GM13976 (cell line): ENCODE results near the gene REN.

Source experiments
- DNase-seq: peaks from one replicate; pipeline ENCODE4 v3.0.0; 2012; ENCODE audit warnings: low spot score
- in situ Hi-C: fragments of 300-500 bp; cut with MboI; formaldehyde crosslinking; loops from one replicate; pipeline ENCODE4 v1.12.0; 2022; ENCODE audit warnings: low sequenced_read_pairs, mixed read lengths, inconsistent platforms; ENCODE audit not compliant: unreplicated experiment
- TF ChIP-seq, protein P1 (sequence below): IDR thresholded peaks from 2 replicates; pipeline ENCODE4 v1.5.1; 2012; ENCODE audit warnings: borderline replicate concordance, mild to moderate bottlenecking; ENCODE audit not compliant: insufficient read depth; ENCODE audit errors: extremely low read depth, missing control alignments, control extremely low read depth

Gene REN

DNA sequence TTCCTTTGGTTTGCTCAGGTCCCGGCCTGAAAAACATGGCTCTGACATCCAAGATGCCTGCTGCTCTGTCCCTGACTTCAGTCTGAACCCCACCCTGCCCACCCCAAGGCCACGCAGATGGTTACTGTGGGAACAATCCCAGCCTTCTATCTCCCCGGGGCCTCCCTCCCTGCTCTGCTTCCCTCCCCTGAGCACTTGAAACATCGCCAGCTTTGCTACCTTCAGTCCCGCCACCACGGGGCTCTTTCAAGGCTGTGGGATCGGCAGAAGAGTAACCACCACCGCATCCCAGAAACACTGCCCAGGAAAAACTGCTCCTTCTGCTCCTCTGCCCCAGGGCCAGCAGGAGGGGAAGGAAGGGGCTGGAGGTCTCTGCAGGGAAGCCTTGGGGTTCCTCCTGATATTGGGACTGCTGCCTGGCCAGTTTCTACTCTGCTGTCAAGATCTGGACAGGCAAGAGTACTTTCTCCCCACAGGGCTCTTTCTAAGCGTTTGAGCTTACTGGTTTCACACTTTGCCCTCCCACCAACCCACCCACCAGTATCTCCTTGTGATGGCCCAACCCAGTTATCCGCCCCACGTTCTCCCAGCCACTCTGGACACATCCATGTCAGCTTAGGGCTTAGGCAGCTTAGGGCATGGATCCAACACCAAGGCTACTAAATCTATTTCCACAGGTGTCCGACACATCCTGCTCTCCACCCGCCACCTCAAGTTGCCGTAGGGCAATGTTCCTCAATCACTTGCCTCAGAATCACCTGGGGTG is 22.7 kb downstream of the REN start:
- no peak for DNase-seq
- in situ Hi-C loops: no loop called here
- TF ChIP-seq, protein P1, sequence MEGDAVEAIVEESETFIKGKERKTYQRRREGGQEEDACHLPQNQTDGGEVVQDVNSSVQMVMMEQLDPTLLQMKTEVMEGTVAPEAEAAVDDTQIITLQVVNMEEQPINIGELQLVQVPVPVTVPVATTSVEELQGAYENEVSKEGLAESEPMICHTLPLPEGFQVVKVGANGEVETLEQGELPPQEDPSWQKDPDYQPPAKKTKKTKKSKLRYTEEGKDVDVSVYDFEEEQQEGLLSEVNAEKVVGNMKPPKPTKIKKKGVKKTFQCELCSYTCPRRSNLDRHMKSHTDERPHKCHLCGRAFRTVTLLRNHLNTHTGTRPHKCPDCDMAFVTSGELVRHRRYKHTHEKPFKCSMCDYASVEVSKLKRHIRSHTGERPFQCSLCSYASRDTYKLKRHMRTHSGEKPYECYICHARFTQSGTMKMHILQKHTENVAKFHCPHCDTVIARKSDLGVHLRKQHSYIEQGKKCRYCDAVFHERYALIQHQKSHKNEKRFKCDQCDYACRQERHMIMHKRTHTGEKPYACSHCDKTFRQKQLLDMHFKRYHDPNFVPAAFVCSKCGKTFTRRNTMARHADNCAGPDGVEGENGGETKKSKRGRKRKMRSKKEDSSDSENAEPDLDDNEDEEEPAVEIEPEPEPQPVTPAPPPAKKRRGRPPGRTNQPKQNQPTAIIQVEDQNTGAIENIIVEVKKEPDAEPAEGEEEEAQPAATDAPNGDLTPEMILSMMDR: no peak

DNA sequence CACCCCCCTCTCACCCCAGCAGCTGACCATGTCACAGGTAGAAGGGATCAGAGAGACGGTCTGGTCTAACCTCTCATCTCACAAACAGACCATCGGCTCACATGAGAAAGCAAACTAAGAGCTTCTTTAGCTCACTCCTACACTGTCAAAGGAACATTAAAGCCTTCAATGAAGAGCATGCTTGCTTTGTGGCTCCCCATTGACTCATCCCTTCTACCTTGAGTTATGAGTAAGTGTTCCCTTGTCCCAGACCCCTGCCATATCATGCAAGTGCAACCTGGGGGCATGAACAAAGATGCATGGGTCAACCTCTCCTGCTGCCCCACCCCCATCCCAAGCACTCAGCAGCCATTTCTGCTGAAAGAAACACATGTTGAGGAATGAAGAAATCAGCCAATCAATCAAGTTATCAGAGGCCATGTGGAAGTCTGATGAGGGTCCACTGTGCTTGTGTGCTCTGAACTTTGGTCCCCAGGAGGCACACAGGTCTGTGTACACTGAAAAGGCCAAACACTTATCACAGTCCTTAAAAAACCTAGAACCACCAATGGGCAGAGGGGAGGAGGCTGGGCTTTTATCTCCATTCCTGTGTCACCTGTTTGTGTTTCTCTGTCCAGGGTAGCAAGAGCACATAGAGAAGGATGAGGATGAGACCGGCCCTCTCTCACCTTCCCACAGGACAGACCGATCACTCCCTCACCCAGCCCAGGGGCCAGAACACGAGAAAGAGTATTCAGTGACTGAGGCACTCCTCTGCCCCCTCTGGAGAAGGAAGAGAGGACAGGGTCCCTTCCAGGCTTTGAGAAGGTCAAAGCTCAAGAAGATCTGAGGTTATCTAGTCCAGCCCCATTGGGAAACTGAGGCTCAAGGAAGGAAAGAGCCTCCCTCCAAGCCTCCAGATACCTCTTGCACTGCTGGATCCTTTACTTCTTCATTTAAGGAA is 23.8 kb downstream of the REN start:
- no peak for DNase-seq
- TF ChIP-seq, protein P1: no peak
- in situ Hi-C loops: no loop called here

DNA sequence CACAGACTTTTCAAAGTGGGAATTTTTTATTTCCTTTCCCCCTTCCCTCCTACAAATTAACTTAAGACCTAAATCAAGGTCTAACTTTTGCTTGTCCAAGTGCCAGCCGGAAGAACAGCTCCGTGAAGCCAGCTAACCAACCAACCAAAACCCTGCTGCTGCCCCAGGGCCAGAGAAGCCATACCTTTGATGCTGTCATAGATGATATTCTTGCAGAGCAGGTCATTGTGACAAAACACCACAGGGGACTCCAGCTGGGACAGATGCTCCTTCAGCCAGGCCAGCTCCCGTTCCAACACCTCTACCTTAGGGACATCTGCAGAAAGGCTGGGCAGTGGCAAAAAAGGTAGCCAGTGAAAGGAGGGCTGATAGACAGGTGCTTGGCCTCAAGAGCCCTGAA is 25.0 kb downstream of the REN start:
- in situ Hi-C loops: no loop called here
- TF ChIP-seq, protein P1: no peak
- DNase-seq: no peak

DNA sequence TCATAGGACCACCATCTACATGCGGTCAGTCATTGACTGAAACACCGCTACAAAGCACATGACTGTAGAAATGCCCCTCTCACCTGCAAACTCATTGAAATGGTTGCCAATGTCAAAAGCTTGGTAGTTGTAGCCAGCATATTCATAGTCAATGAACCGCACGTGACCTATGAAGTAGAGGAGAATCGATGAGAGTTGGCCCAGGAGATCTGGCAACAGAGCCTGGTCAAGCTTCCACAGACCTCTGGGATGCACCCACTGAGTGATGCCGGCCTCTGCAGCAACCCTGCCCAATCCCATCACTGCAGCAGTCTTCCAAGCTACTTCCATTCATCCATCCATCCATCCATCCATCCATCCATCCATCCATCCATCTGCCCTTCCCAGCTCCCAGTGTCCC is 26.2 kb downstream of the REN start:
- in situ Hi-C loops: no loop called here
- no peak for DNase-seq
- TF ChIP-seq, protein P1: no peak

DNA sequence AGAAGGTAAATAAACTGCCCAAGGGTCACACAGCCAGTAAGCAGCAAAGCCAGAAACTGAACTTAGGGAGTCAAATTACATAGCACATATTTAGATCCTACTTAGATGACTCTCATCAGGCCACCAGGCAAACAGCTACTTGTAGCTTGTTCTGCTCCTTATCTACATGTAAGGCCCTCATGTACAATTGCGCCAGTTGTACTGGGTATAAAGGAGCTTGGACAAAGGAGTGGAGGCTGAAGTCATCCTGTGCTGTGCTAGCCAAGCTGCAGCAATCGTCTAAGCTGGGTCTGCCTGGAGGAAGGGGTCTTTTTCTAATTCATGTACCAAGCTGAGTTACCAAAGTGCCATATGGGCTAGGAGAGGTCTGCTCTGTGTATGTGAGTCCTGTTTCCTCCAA is 27.0 kb downstream of the REN start:
- TF ChIP-seq, protein P1: no peak
- in situ Hi-C loops: no loop called here
- no peak for DNase-seq

DNA sequence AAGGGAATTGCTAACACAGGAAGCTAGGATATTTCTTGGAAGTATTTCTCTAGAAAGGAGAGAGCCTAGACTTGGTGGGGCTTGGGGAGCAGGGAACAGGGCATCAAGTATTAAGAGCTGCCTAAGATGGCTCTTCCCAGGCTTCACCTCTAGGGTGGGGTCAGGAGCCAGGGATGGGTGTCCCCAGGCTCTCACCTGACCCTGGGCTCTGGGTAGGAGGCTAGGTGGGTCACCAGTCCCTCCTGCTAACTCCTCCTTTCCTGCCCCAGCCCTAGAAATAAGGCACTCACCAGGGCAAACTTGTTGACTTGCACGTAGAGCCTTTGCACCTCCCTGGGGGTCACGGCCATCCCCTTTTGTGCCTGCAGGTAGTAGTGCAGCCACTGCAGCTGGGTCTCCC is 29.3 kb downstream of the REN start:
- in situ Hi-C loops: no loop called here
- no peak for DNase-seq
- TF ChIP-seq, protein P1: no peak
